Stimulated activated naive CD8-positive, alpha-beta T cell treated with anti-CD3 and anti-CD28 coated beads, Interleukin-15, amount 100 ng/mL, for 72 hours (primary cell): Measurements from ENCODE around the gene FAM234B.
A peak's percentile ranks its signal among the peaks of the same experiment; 100 is the strongest.

Experiments used
- ATAC-seq: fragments of 150-1000 bp; cut with Tn5 transposase; 2 replicates; pipeline ENCODE4 v1.10.0; 2021; ENCODE audit warnings: mild to moderate bottlenecking, moderate library complexity
- DNase-seq, 2 donors: peaks; one replicate each; pipeline ENCODE4 v3.0.0; 2021 to 2022
- H3K27ac Mint-ChIP-seq, 2 donors: one replicate each; pipeline ENCODE4 v1.8.0; 2022; ENCODE audit warnings: mild to moderate bottlenecking in 2 of 2, mixed read lengths in 2 of 2, moderate library complexity in 2 of 2
- H3K27me3 Mint-ChIP-seq: one replicate; pipeline ENCODE4 v1.8.0; 2022; ENCODE audit warnings: mixed read lengths
- H3K4me1 Mint-ChIP-seq: one replicate; pipeline ENCODE4 v1.8.0; 2022; ENCODE audit warnings: mild to moderate bottlenecking, mixed read lengths
- H3K4me3 Mint-ChIP-seq, 2 donors: one replicate each; pipeline ENCODE4 v1.8.0; 2022; ENCODE audit warnings: mild to moderate bottlenecking in 2 of 2, mixed read lengths in 2 of 2, moderate library complexity in 1 of 2
- H3K9me3 Mint-ChIP-seq, 2 donors: one replicate each; pipeline ENCODE4 v1.8.0; 2022; ENCODE audit warnings: mixed read lengths in 2 of 2

FAM234B gene

GRCh38 chr12:13087766-13088165, 43.6 kb downstream of the FAM234B start:
- ATAC-seq (no peak), DNase-seq (no peak)
- Mint-ChIP-seq H3K27me3 (no peaks in the 10 kb centered on the region), H3K27ac (no peak overlapping the region), H3K4me3 (no peak overlapping the region), H3K4me1 (peaks cover 12% of the 10 kb centered on the region), H3K9me3 (no peaks in the 10 kb centered on the region)

- DNase-seq (no peak), ATAC-seq (no peak)
- H3K4me3 Mint-ChIP-seq, result no peak overlapping the region
- peaks cover 12% of the 10 kb centered on the region for H3K4me1 Mint-ChIP-seq
- no peaks in the 10 kb centered on the region for H3K27me3 Mint-ChIP-seq
- H3K9me3 Mint-ChIP-seq, result no peaks in the 10 kb centered on the region
- no peak overlapping the region for H3K27ac Mint-ChIP-seq
Measured at GRCh38 chr12:13088496-13088895, 44.3 kb downstream of the FAM234B start.

- Mint-ChIP-seq H3K27me3 (no peaks in the 10 kb centered on the region), H3K27ac (no peak overlapping the region), H3K4me3 (no peak overlapping the region), H3K9me3 (no peaks in the 10 kb centered on the region), H3K4me1 (peaks cover 20% of the 10 kb centered on the region)
- ATAC-seq, result no peak
- no peak for DNase-seq
Measured at GRCh38 chr12:13090054-13090453, 45.9 kb downstream of the FAM234B start.

DNA sequence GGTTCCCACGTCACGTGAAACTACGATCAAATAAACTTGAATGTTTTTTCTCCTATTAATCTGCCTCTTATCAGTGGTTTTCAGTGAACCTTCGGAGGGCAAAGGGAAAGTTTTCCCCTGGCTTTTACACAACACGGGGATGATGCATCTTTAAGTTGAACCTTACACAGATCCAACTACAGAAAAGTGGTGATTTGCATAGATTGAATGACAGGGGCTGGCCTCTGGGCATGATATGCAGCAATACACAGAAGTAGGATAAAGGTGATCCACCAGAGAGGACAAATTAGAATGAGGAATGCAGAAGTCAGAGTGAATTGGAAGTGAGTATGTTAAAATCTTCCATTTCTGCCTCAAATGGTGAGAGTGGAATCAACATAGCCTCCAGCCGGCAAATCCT, 47.7 kb downstream of the FAM234B start:
- no peak for DNase-seq
- Mint-ChIP-seq H3K27me3 (no peaks in the 10 kb centered on the region), H3K27ac (no peak overlapping the region), H3K4me1 (peaks cover 11% of the 10 kb centered on the region), H3K4me3 (no peak overlapping the region), H3K9me3 (no peaks in the 10 kb centered on the region)
- ATAC-seq, result no peak

DNA sequence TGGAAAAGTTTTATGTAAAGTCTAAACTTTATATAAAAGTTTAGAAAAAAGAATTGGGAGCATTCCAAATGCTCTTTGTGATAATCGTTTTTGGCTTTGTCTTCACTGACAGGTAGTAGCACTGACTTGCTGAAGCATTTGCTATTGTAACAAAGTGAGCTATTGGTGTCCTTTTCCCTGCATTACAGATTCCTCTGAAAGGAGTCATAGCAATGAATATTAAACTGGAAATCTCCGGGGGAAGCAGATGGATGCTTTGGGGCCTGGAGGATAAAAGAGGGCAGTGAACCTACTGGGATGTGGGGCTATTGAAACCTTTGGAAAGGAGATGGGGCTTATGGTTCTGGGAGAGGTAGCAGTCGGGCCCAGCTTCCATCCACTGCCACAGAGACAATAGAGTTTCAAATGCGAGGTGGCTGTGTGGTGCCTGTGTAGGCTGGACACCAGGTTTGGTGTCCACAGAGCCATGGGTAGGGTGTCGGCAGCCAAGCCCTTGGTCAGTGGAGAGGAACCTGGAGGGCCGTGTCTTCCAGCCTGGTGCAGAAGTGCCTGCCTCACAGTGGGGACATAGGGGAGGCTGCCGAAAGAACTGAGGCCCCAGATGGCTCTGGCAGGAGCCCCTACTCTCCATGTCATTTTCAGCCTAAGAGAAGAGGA, 49.1 kb downstream of the FAM234B start:
- Mint-ChIP-seq H3K4me3 (no peak overlapping the region), H3K9me3 (no peaks in the 10 kb centered on the region), H3K4me1 (peaks cover 20% of the 10 kb centered on the region), H3K27me3 (no peaks in the 10 kb centered on the region), H3K27ac (no peak overlapping the region)
- ATAC-seq (no peak), DNase-seq (no peak)

DNA sequence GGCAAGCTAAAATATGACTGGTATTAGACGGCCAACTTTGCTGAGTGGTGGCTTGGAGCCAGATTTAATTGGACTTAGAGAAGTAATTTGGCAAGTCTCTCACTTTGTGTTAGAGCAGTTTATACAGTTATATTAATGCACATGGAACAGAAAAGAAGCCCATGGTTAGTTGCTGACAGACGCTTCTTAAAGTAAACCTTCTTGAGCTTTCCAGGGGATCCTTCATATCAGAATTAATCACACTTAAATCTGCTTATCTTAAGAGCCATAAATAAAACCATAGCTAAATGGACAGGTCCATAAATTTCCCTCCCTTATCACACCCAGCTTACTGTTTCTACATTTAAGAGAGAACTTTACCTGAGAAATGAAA, 49.7 kb downstream of the FAM234B start:
- H3K27ac Mint-ChIP-seq, result no peak overlapping the region
- no peak for ATAC-seq
- DNase-seq, result no peak
- H3K4me1 Mint-ChIP-seq, result peaks cover 25% of the 10 kb centered on the region
- H3K9me3 Mint-ChIP-seq, result no peaks in the 10 kb centered on the region
- H3K4me3 Mint-ChIP-seq, result no peak overlapping the region
- H3K27me3 Mint-ChIP-seq, result no peaks in the 10 kb centered on the region

DNA sequence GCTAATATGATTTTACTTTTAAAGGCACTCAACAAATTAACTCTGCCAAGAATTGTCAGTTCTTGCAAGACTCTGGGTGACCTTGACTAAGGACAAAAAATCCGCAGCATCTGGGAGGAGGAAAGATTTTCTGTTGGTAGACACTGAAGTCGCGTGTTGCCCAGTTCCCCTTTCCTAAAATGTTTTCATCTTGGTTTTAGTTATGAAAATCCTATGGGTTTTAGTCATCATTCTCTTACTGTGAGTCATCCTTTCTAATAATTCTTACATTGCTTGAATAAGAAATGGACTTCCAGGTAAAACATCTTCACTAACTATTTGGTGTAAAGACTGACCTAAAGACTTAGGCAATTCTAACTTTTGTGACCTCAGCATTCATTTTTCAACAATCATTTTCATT, 50.2 kb downstream of the FAM234B start:
- Mint-ChIP-seq H3K27me3 (no peaks in the 10 kb centered on the region), H3K4me1 (peaks cover 30% of the 10 kb centered on the region), H3K27ac (no peak overlapping the region), H3K9me3 (no peaks in the 10 kb centered on the region), H3K4me3 (no peak overlapping the region)
- no peak for ATAC-seq
- no peak for DNase-seq

DNA sequence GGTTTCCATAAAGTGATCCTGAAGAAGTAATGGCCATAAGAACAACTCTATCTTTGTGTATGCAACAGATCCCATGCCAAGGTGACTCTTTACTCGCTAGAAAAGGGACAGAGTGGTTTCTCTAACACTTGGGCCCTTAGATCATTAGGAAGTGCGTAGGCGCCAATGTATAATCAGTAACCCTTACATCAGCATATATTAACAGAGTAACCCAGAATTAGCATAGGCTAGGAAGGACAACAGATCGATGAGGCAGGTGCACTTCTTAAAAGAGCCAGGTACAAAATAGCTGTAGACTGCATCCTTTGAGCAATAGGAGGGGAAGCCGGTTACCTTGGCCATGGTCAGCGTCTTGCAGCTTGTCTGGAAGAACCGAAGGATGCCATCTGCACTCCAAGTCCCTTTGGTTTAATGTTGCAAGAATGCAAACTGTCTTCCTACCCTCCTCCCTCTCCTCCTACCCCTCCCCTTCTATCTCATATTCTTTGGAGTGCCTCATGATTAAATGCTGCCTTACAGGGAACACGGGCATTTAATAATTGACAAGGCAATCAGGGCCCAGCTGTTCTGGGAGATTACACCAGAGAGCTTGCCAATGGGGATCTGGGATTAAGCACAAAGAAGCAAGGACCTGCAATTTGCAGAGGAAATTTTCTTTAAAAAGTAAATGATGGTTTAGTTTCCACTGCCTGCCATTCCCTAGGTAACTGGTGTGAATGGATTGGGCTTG, 51.2 kb downstream of the FAM234B start:
- H3K4me3 Mint-ChIP-seq, result no peak overlapping the region
- H3K27me3 Mint-ChIP-seq, result no peaks in the 10 kb centered on the region
- no peak for DNase-seq
- no peaks in the 10 kb centered on the region for H3K9me3 Mint-ChIP-seq
- no peak for ATAC-seq
- no peak overlapping the region for H3K27ac Mint-ChIP-seq
- H3K4me1 Mint-ChIP-seq, result peaks cover 41% of the 10 kb centered on the region

DNA sequence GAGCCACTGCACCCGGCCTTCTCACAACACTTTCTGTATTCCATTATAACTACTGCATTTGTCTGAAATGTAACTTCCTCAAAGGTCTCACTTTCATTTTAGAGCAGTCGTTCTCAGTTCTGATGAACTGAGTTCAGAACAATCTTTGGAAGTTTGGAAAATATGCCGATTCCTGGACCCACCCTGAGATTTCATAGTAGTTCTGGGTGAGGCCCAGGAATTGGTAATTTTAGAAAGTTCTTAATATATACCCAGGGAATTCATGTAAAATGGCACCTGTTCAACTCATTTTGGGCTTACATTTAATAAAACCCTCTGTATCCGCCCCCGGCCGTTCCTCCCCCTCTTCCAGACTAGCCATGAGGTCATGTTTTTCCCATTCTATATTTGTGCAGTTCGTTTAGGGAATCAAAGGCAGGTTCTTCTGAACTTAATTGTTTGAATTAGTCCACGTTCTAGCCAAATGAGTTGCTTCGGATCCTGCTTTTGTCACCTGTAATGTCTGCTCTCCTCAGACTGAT, 53.4 kb downstream of the FAM234B start:
- Mint-ChIP-seq H3K4me1 (peaks cover 62% of the 10 kb centered on the region), H3K27me3 (no peaks in the 10 kb centered on the region), H3K27ac (peak overlapping the region in 1 of 2 donors; percentile 85), H3K4me3 (peak overlapping the region; percentile 61 to 63), H3K9me3 (no peaks in the 10 kb centered on the region)
- DNase-seq (no peak), ATAC-seq (no peak)

DNA sequence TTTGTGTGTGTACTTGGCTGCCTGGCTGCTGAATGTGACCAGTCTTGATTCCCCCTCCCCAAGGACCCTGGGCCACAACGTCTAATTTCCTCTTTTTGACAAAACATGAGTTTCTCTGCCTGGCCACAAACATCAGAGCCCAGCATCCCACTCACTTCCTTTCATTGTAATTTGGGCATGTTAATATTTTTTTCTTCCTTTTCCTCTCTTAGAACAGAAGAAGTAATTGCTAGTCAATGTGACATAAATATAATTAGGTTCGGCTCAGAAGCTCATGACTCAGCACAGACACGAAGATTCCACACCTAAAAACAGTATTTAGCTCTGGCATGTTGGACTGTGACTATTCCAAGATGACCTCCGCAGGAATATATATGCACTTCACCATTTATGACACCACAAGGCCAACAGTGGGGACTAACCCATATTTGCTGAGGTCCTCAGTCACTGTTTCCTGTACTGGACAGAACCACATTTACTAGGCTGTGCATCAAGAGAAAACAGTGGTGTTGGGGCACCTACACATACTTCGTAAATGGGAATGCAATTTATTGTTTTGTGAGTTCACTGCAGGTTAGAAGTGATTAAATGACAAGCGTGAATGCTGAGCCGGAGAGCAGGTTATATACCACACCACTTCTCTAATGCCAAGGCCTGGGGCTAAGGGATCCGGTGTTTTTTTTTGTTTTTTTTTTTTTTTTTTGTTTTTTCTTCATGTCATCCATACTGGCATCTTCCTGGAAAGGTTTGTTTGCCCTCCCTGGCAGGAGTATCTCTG, 55.1 kb downstream of the FAM234B start:
- peak overlapping the region; percentile 29 to 36 for H3K4me3 Mint-ChIP-seq
- ATAC-seq (no peak), DNase-seq (no peak)
- H3K4me1 Mint-ChIP-seq, result peaks cover 70% of the 10 kb centered on the region
- H3K27me3 Mint-ChIP-seq, result no peaks in the 10 kb centered on the region
- H3K9me3 Mint-ChIP-seq, result no peaks in the 10 kb centered on the region
- H3K27ac Mint-ChIP-seq, result peak overlapping the region in 1 of 2 donors; percentile 63

- H3K27me3 Mint-ChIP-seq, result no peaks in the 10 kb centered on the region
- ATAC-seq (no peak), DNase-seq (no peak)
- peaks cover 62% of the 10 kb centered on the region for H3K4me1 Mint-ChIP-seq
- H3K4me3 Mint-ChIP-seq, result peak overlapping the region; percentile 82 to 92
- H3K27ac Mint-ChIP-seq, result peak overlapping the region; percentile 22 to 99
- no peaks in the 10 kb centered on the region for H3K9me3 Mint-ChIP-seq
Measured at GRCh38 chr12:13099844-13100604, 55.8 kb downstream of the FAM234B start.

DNA sequence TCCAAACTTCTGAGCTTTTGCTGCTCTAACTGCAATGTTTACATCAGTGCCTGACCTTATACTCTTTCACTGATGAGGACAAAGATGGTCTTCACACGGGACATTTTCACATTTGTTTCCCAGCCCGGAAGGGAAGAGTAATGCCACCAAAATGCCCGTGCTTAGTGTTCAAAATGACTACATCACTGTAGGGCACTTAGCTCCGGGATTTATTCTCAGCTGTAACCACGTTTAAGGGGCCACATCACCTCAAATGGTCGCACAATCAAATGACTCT, 56.4 kb downstream of the FAM234B start:
- Mint-ChIP-seq H3K27me3 (no peaks in the 10 kb centered on the region), H3K4me3 (peak overlapping the region; percentile 82 to 92), H3K4me1 (peaks cover 62% of the 10 kb centered on the region), H3K27ac (peak overlapping the region; percentile 55 to 99), H3K9me3 (no peaks in the 10 kb centered on the region)
- ATAC-seq (no peak), DNase-seq (peak in 1 of 2 donors; percentile 19)

- peak overlapping the region; percentile 82 to 92 for H3K4me3 Mint-ChIP-seq
- ATAC-seq (peak; percentile 94), DNase-seq (peak; percentile 86 to 92)
- H3K9me3 Mint-ChIP-seq, result no peaks in the 10 kb centered on the region
- H3K27me3 Mint-ChIP-seq, result no peaks in the 10 kb centered on the region
- peaks cover 62% of the 10 kb centered on the region for H3K4me1 Mint-ChIP-seq
- H3K27ac Mint-ChIP-seq, result peak overlapping the region; percentile 98 to 99
Measured at GRCh38 chr12:13100882-13101769, 56.9 kb downstream of the FAM234B start.

DNA sequence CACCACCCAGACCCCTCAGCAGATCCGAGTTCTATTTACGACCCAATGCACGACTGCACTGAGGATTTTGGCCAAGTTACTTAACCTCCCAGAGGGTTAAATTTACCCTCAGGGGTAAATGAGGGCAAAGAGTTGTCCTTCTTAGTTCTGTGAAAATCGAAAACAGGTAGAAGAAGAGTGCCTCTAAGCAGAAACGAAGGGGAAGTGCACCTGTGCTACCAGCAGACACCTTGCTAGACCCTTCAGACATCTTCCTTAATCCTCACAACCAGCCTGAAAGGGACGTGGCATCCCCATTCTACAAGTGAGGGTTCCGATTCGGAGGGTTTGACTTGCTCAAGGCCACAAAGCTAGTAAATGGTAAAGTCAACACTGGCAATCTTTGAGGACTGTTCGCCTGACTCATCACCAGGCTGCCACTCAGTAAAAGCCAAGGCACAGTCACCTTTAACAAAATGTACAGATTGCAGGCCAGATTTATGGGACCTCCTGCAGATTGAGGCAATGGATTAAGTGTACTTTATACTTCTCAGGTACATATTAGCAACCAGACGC, 57.7 kb downstream of the FAM234B start:
- peak overlapping the region; percentile 51 to 99 for H3K27ac Mint-ChIP-seq
- no peaks in the 10 kb centered on the region for H3K27me3 Mint-ChIP-seq
- ATAC-seq, result no peak
- peaks cover 62% of the 10 kb centered on the region for H3K4me1 Mint-ChIP-seq
- H3K4me3 Mint-ChIP-seq, result peak overlapping the region; percentile 82 to 92
- no peak for DNase-seq
- H3K9me3 Mint-ChIP-seq, result no peaks in the 10 kb centered on the region
